Measurements from ENCODE around the gene ANXA2R.

The ANXA2R gene

DNA sequence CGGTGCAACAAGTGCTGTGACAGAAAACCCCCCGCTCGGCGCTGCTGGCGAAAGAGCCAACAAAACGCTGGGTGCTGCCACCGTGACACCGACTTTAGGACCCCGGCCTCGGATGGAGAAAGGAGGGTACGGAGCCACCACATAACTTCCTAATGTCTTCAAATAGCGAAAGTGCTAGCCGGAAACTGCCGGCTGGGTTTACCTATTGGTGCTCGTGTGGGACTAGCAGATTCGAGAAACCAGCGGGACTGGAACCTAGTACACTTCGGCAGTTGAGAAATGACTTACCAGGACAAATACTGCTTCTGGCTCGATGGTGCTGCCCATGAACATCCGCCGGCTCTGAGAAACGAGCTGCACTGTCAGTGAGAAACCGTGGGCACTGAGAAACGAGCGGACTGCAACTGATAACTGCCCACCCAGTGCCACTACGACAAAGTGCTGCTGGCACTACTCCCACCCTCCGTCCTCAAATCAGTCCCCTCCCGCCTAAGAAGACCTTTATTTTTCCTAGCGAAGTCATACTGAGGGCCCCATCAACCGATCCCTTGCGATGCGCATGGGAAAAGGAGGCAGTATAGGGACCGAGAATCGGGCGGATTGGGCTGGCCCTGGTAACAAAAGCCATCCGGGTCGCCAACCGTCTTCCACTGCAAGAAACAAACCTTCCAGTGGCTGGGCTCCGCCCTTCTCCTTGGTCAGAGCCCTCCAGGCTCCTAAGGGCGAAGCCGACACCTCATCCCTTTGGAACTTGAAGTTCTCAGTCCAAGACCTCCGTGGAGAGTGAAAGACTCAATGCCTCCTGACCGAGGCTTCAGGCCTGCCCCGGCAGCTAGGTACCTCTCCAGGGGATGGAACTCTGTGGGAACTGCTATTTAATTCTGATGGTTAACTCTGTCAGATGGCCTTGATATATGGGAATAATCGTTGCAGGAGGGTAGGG is 27.0 kb upstream of the ANXA2R start:
- H3K9me3 ChIP-seq (ENCODE audit: control extremely low read depth in 1 of 5, control insufficient read depth in 4 of 5, insufficient read depth in 2 of 5, low read depth in 1 of 5, low read length in 4 of 5), result no peaks in the 10 kb centered on the region
- peaks cover 12 to 41% (median 32%) of the 10 kb centered on the region in 4 experiments for H3K4me1 ChIP-seq (ENCODE audit: control extremely low read depth in 1 of 4, control insufficient read depth in 4 of 4, insufficient read depth in 4 of 4, low read length in 3 of 4)
- peak overlapping the region; percentile 98 to 99 for H3K27ac ChIP-seq (ENCODE audit: insufficient read depth in 1 of 2, low read depth in 1 of 2, low read length in 2 of 2, poor library complexity in 1 of 2, severe bottlenecking in 2 of 2)
- H3K4me3 ChIP-seq (ENCODE audit: control insufficient read depth in 1 of 7, extremely low read depth in 1 of 7, insufficient read depth in 4 of 7, low read depth in 2 of 7, low read length in 6 of 7), result peak overlapping the region; percentile 85 to 99 (median 94)
- WGBS (ENCODE audit: insufficient coverage), result 0% methylated on average over 43 of the region's 45 CpGs
- DNase-seq, result peak; percentile 94 to 97 (median 95)
- ChIA-PET CTCF (interaction anchor here (0.9 to 3.9 kb wide), 8 partner anchors 13 to 53 kb away, joined by 3 to 22 read pairs (median 8); partner anchors contain the start of gene ZNF131), POLR2A (interaction anchor here (1.8 to 4.0 kb wide), 2 partner anchors 25 to 54 kb away, joined by 6 to 45 read pairs; partner anchors contain the start of gene ZNF131)
- H3K36me3 ChIP-seq (ENCODE audit: control insufficient read depth in 4 of 4, insufficient read depth in 4 of 4, low read length in 3 of 4), result peaks cover 0 to 21% (median 12%) of the 10 kb centered on the region in 4 experiments
- no peaks in the 10 kb centered on the region for H3K27me3 ChIP-seq (replicated peaks in 2 of 5; ENCODE audit: control insufficient read depth in 4 of 5, insufficient read depth in 5 of 5, low read length in 4 of 5)

DNA sequence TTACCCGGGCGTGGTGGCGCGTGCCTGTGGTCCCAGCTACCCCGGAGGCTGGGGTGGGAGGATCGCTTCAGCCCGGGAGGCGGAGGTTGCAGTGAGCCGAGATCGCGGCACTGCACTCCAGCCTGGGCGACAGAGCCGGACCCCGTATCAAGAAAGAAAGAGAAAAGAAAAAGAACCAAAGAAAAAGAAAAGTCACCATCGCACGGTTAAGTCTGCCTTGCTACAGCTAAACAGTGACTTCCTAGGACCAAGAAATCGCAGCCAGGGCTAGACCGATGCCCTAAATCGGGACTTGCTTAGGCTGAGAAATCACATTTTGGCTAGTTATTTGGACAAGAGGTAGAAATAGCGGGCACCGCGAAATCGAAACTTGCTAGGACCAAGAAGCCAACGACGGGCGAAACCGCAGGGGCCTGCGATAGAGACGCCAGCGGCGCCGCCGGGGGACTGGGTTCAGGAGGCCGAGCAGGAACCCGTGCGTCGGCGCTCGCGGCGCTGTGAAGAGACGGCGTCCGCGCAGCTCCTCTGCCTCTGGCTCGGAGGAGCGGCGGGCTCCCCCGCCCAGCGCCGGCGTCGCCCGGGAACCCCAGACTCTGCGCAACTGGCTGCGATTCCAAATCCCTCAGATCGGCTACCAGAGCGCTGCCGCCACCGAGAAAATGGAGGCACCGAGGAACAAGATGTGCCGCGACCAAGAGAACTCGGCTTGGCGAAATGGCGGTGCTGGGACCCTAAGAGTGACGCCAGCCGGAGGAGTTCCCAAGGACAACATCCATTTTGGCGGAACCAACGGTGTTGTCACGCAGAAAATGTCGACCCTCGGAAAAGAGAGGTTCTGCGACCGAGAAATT is 26.1 kb upstream of the ANXA2R start:
- Histone ChIP-seq H3K27me3 (replicated peaks in 2 of 5; ENCODE audit: control insufficient read depth in 4 of 5, insufficient read depth in 5 of 5, low read length in 4 of 5) (no peaks in the 10 kb centered on the region), H3K27ac (ENCODE audit: insufficient read depth in 1 of 2, low read depth in 1 of 2, low read length in 2 of 2, poor library complexity in 1 of 2, severe bottlenecking in 2 of 2) (peak overlapping the region; percentile 98 to 99), H3K36me3 (ENCODE audit: control insufficient read depth in 4 of 4, insufficient read depth in 4 of 4, low read length in 3 of 4) (peaks cover under 1 to 15% (median 10%) of the 10 kb centered on the region in 4 experiments), H3K9me3 (ENCODE audit: control extremely low read depth in 1 of 5, control insufficient read depth in 4 of 5, insufficient read depth in 2 of 5, low read depth in 1 of 5, low read length in 4 of 5) (no peaks in the 10 kb centered on the region), H3K4me1 (ENCODE audit: control extremely low read depth in 1 of 4, control insufficient read depth in 4 of 4, insufficient read depth in 4 of 4, low read length in 3 of 4) (peaks cover 12 to 41% (median 32%) of the 10 kb centered on the region in 4 experiments), H3K4me3 (ENCODE audit: control insufficient read depth in 1 of 7, extremely low read depth in 1 of 7, insufficient read depth in 4 of 7, low read depth in 2 of 7, low read length in 6 of 7) (peak overlapping the region; percentile 85 to 99 (median 94))
- ChIA-PET POLR2A (interaction anchor here (0.6 to 4.0 kb wide), 5 partner anchors 13 to 74 kb away, joined by 3 to 45 read pairs (median 6); partner anchors contain the start of gene ZNF131), CTCF (interaction anchor here (0.7 to 3.9 kb wide), 7 partner anchors 23 to 59 kb away, joined by 3 to 22 read pairs (median 5); partner anchors contain the start of gene ANXA2R)
- DNase-seq, result peak; percentile 84 to 88 (median 87)
- WGBS (ENCODE audit: insufficient coverage), result 0% methylated on average over 73 of the region's 75 CpGs

DNA sequence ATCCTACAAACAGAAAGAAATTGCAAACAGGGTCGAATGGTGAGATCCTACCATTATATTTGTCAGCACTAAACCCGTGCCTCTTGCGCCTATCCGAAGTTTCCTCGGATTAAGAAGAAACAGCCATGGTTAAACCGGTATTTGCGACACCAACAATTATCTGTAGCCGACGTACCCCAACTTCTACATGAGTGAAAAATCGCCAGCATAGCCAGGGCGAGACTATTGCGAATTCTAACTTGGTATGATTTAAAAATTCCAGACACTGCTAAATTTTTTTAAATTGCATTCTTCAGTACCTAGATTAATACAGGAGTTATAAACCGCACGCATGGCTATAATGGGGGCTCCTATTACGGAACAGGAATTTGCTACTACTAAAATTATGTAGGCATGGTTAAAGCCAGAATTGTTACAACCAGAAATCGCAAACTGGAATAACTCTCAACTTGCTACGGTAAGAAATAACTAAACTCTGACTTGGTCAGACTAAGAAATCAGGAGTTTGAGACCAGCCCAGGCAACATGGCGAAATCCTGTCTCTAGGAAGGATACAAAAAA is 25.3 kb upstream of the ANXA2R start:
- ChIA-PET POLR2A (interaction anchor here (0.5 to 4.0 kb wide), 9 partner anchors 13 to 248 kb away, joined by 3 to 45 read pairs (median 5); partner anchors contain the start of genes HMGCS1 and ZNF131), CTCF (interaction anchor here (0.7 to 3.9 kb wide), 10 partner anchors 14 to 58 kb away, joined by 3 to 22 read pairs (median 6); partner anchors contain the start of gene ANXA2R)
- Histone ChIP-seq H3K4me1 (ENCODE audit: control extremely low read depth in 1 of 4, control insufficient read depth in 4 of 4, insufficient read depth in 4 of 4, low read length in 3 of 4) (peaks cover 12 to 41% (median 32%) of the 10 kb centered on the region in 4 experiments), H3K27me3 (replicated peaks in 2 of 5; ENCODE audit: control insufficient read depth in 4 of 5, insufficient read depth in 5 of 5, low read length in 4 of 5) (no peaks in the 10 kb centered on the region), H3K36me3 (ENCODE audit: control insufficient read depth in 4 of 4, insufficient read depth in 4 of 4, low read length in 3 of 4) (peaks cover 0 to 8% (median 5%) of the 10 kb centered on the region in 4 experiments), H3K27ac (ENCODE audit: insufficient read depth in 1 of 2, low read depth in 1 of 2, low read length in 2 of 2, poor library complexity in 1 of 2, severe bottlenecking in 2 of 2) (peak overlapping the region; percentile 98 to 99), H3K9me3 (ENCODE audit: control extremely low read depth in 1 of 5, control insufficient read depth in 4 of 5, insufficient read depth in 2 of 5, low read depth in 1 of 5, low read length in 4 of 5) (no peaks in the 10 kb centered on the region), H3K4me3 (ENCODE audit: control insufficient read depth in 1 of 7, extremely low read depth in 1 of 7, insufficient read depth in 4 of 7, low read depth in 2 of 7, low read length in 6 of 7) (peak overlapping the region; percentile 85 to 99 (median 94))
- WGBS (ENCODE audit: insufficient coverage), result 0% methylated on average over 8 of the region's 18 CpGs
- peak in 2 of 3 donors; percentile 44 to 45 for DNase-seq

DNA sequence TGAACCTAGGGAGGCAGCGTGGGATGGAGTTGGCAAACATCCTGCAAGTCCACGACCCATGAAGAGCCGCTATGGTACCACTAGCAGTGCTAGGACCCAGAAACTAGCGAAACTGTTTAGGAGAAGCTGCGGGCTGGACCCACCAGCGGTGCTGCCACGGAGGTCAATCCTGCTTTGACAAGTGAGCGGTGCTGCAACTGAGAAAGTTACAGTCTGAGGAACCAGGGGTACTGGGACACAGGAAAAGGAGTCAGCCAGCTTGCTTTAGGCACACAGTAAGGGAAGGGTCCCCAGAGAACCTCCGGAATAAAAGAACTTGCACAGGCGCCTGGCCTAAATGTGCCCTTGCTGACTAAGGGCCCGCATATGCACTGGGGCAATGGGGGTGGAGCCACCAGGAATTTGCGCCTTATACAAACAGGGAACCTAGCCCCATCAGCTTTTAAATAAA is 23.6 kb upstream of the ANXA2R start:
- 91% methylated on average over 12 of the region's 12 CpGs for WGBS (ENCODE audit: insufficient coverage)
- Histone ChIP-seq H3K27me3 (replicated peaks in 2 of 5; ENCODE audit: control insufficient read depth in 4 of 5, insufficient read depth in 5 of 5, low read length in 4 of 5) (no peaks in the 10 kb centered on the region), H3K9me3 (ENCODE audit: control extremely low read depth in 1 of 5, control insufficient read depth in 4 of 5, insufficient read depth in 2 of 5, low read depth in 1 of 5, low read length in 4 of 5) (no peaks in the 10 kb centered on the region), H3K4me1 (ENCODE audit: control extremely low read depth in 1 of 4, control insufficient read depth in 4 of 4, insufficient read depth in 4 of 4, low read length in 3 of 4) (peaks cover 9 to 34% (median 26%) of the 10 kb centered on the region in 4 experiments), H3K36me3 (ENCODE audit: control insufficient read depth in 4 of 4, insufficient read depth in 4 of 4, low read length in 3 of 4) (peaks cover 0 to 3% (median 1%) of the 10 kb centered on the region in 4 experiments), H3K4me3 (ENCODE audit: control insufficient read depth in 1 of 7, extremely low read depth in 1 of 7, insufficient read depth in 4 of 7, low read depth in 2 of 7, low read length in 6 of 7) (peak overlapping the region in 4 of 7 experiments; percentile 15 to 94 (median 92)), H3K27ac (ENCODE audit: insufficient read depth in 1 of 2, low read depth in 1 of 2, low read length in 2 of 2, poor library complexity in 1 of 2, severe bottlenecking in 2 of 2) (peak overlapping the region in 1 of 2 experiments; percentile 99)
- peak in 2 of 3 donors; percentile 43 to 44 for DNase-seq
- ChIA-PET CTCF (interaction anchor here (1.1 to 3.9 kb wide), 7 partner anchors 10 to 25 kb away, joined by 3 to 22 read pairs (median 7); no protein-coding TSS in a partner anchor), POLR2A (interaction anchor here (0.6 to 4.0 kb wide), 2 partner anchors 22 to 152 kb away, joined by 3 to 45 read pairs; no protein-coding TSS in a partner anchor)

DNA sequence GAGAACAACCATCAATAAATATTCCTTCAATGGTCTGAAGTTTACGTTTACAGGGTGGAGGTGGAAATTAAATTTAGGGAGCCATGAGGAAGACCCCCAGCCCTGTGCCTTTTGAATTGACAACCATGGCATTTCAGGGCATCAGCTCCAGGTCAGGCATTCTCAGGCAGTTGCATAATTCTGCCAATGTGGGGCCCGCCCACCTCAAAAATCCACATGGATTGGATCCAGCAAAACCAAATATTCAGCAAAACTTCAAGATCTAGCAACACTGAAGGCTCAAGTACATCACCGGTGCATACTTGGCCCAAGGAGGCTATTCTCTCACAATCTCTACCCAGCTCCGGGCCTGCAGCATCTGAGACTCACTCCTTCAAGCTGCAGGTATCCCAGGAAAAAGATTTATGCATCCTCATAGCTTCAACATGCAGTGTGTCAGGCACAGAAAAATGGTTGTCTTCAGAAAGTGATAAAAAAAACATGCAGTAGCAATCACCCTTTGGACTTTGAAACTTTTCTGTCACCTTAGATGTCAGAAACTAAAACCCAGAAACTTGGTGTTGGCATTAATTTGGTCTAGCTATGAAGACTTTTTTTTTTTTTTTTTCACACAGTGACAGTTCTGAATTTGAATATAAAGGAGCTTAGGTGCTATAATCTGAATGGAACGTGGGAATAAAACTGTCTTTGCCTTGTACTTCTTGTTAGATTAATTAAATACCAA is 21.4 kb upstream of the ANXA2R start:
- ChIA-PET POLR2A (interaction anchor here (0.7 to 1.0 kb wide), 3 partner anchors 12 to 52 kb away, joined by 3 read pairs; no protein-coding TSS in a partner anchor), CTCF (interaction anchor here (0.7 to 1.3 kb wide), 7 partner anchors 11 to 68 kb away, joined by 3 to 5 read pairs (median 4); no protein-coding TSS in a partner anchor)
- peaks cover 0 to 3% (median 2%) of the 10 kb centered on the region in 4 experiments for H3K36me3 ChIP-seq (ENCODE audit: control insufficient read depth in 4 of 4, insufficient read depth in 4 of 4, low read length in 3 of 4)
- H3K4me3 ChIP-seq (ENCODE audit: control insufficient read depth in 1 of 7, extremely low read depth in 1 of 7, insufficient read depth in 4 of 7, low read depth in 2 of 7, low read length in 6 of 7), result no peak overlapping the region
- DNase-seq, result no peak
- peaks cover 0 to 16% (median 13%) of the 10 kb centered on the region in 4 experiments for H3K4me1 ChIP-seq (ENCODE audit: control extremely low read depth in 1 of 4, control insufficient read depth in 4 of 4, insufficient read depth in 4 of 4, low read length in 3 of 4)
- H3K27ac ChIP-seq (ENCODE audit: insufficient read depth in 1 of 2, low read depth in 1 of 2, low read length in 2 of 2, poor library complexity in 1 of 2, severe bottlenecking in 2 of 2), result no peak overlapping the region
- peaks cover 0 to 3% (median 0%) of the 10 kb centered on the region in 5 experiments for H3K9me3 ChIP-seq (ENCODE audit: control extremely low read depth in 1 of 5, control insufficient read depth in 4 of 5, insufficient read depth in 2 of 5, low read depth in 1 of 5, low read length in 4 of 5)
- no peaks in the 10 kb centered on the region for H3K27me3 ChIP-seq (replicated peaks in 2 of 5; ENCODE audit: control insufficient read depth in 4 of 5, insufficient read depth in 5 of 5, low read length in 4 of 5)
- 98% methylated on average over 3 of the region's 5 CpGs for WGBS (ENCODE audit: insufficient coverage)
